OCI-LY3 (cell line): ENCODE measurements around the gene SPOCD1.

Source experiments
- EZH2phosphoT487 ChIP-seq: fragments of 200-600 bp; shearing (Covaris generic); IDR thresholded peaks from 2 replicates; pipeline ENCODE4 v1.6.1; 2018; ENCODE audit warnings: antibody characterized with exemption, mixed run types, low read depth
- TF ChIP-seq, protein P1 (sequence below): fragments of 200-600, 300-600 bp; sonication (generic); IDR thresholded peaks from 2 replicates; pipeline ENCODE4 v1.5.1; 2014; ENCODE audit warnings: antibody characterized with exemption, low read length, low read depth

DNA sequence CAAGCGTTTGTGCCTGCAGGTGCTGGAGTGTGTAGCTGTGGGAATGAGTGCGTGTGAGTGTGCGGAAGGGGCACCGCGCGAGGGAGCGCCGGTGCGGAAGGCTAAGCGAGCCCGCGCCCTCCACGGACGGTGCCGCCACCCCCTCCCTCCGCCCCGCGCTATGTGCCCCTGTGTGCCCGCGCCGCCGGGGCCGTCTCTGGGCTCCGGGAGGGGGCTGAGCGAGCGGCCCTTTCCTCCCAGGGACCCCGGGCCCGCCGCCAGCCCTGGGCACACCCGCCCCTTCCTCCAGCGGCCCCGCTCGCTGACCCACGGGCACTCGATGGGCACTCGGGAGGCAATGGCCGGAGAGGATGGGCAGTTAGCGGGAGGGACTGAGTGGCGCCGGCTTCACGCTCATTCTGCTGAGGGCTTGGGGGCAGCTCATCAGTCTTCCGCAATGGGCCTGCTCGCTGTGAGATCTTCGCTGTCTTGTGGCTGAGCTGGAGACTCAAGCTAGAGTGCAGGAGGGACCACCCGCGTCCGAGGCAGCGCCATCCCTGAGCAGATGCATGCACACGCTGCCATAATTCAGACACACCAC, 43.1 kb downstream of the SPOCD1 start:
- TF ChIP-seq, protein P1, sequence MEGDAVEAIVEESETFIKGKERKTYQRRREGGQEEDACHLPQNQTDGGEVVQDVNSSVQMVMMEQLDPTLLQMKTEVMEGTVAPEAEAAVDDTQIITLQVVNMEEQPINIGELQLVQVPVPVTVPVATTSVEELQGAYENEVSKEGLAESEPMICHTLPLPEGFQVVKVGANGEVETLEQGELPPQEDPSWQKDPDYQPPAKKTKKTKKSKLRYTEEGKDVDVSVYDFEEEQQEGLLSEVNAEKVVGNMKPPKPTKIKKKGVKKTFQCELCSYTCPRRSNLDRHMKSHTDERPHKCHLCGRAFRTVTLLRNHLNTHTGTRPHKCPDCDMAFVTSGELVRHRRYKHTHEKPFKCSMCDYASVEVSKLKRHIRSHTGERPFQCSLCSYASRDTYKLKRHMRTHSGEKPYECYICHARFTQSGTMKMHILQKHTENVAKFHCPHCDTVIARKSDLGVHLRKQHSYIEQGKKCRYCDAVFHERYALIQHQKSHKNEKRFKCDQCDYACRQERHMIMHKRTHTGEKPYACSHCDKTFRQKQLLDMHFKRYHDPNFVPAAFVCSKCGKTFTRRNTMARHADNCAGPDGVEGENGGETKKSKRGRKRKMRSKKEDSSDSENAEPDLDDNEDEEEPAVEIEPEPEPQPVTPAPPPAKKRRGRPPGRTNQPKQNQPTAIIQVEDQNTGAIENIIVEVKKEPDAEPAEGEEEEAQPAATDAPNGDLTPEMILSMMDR = no peak
- no peak for TF ChIP-seq EZH2phosphoT487
